Thoracic aorta (tissue), 2 donors: ENCODE measurements around the gene SGCB. TPM values are rescaled to one million over a fixed set of nuclear protein-coding genes. Genes with fewer than 3 reads are reported as not detected.

ENCODE experiments used
- ATAC-seq: fragments of 150-250 bp; one replicate; pipeline ENCODE4 v1.8.0; 2017; ENCODE audit warnings: low read depth; ENCODE audit not compliant: insufficient number of reproducible peaks, low FRiP score
- DNase-seq: peaks from one replicate; pipeline ENCODE4 v3.0.0-alpha.2; 2020; ENCODE audit warnings: low spot score
- H3K27ac ChIP-seq, 2 donors: fragments of 200-600 bp; sonication (generic); 1 replicate in 1 of 2; 2 replicates in 1 of 2; pipeline ENCODE4 v1.5.1; 2016; ENCODE audit warnings: mild to moderate bottlenecking in 2 of 2, moderate library complexity in 2 of 2
- H3K27me3 ChIP-seq: fragments of 200-600 bp; sonication (generic); replicated peaks from 2 replicates; pipeline ENCODE4 v1.6.0; 2016; ENCODE audit warnings: mild to moderate bottlenecking; ENCODE audit not compliant: insufficient read depth
- H3K36me3 ChIP-seq: fragments of 200-600 bp; sonication (generic); one replicate; pipeline ENCODE4 v1.5.1; 2016
- H3K4me1 ChIP-seq, 2 donors: fragments of 200-600 bp; sonication (generic); 1 replicate in 1 of 2; 2 replicates in 1 of 2; pipeline versions ENCODE4 v1.5.1 to v1.6.0; 2016; ENCODE audit warnings: low read depth in 2 of 2, mild to moderate bottlenecking in 1 of 2; ENCODE audit not compliant: control insufficient read depth in 1 of 2
- H3K4me3 ChIP-seq: fragments of 200-600 bp; sonication (generic); 2 replicates; pipeline ENCODE4 v1.5.1; 2016; ENCODE audit warnings: mild to moderate bottlenecking
- H3K9me3 ChIP-seq: fragments of 200-600 bp; sonication (generic); 2 replicates; pipeline ENCODE4 v1.5.1; 2016
- CTCF ChIP-seq: fragments of 200-600 bp; sonication (generic); IDR thresholded peaks from one replicate; pipeline ENCODE4 v1.5.1; 2019; ENCODE audit warnings: antibody characterized with exemption
- total RNA-seq, 2 donors: library from RNA; depleted of rRNA; stranded (reverse); fragments of >200 nt; gene quantifications; one replicate each; pipeline versions ENCODE4 v1.1.0 to v1.2.3, GENCODE V29; 2016

SGCB gene
- total RNA-seq, 2 donors from 2014 or later, result 50.0 to 54.1 TPM

DNA sequence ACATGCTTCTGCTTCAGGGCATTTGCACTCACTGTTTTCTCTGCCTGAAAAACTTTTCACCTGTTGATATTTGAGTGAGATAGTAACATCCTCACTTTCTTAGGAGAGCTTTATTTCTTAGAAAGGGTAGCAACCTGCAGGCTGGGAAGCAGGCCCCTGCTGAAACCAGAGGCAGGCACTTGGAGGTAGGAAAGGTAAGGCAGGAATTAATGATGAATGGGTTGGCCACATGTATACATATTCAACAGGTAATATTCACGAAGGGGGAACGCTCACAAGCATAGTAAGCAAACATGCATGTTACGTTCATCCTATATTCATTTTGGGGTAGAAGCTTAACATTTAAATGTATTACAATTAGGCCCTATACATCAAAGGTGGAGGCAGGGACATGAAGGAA lies 16.2 kb upstream of the SGCB start:
- peaks cover 7 to 13% of the 10 kb centered on the region in 2 donors for H3K4me1 ChIP-seq
- H3K27ac ChIP-seq, result no peak overlapping the region
- no peaks in the 10 kb centered on the region for H3K27me3 ChIP-seq
- ATAC-seq (no peak), DNase-seq (no peak)
- no peak for TF ChIP-seq CTCF
- H3K36me3 ChIP-seq, result no peaks in the 10 kb centered on the region
- H3K4me3 ChIP-seq, result no peak overlapping the region
- H3K9me3 ChIP-seq, result no peaks in the 10 kb centered on the region

DNA sequence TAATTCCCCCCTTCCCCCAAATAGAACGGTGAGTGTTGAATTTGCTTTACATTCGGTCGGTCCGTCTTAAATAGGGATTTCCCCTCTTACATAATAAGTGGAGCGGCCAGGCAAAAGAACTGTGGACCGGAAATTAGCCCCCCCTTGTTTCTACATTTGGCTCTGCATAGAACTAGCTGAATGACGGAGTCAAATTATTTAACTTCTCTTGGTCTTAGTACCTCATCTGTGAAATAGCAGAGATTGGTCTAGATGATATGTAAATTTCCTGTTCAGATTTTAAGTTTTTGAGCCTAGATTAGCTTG lies 14.3 kb upstream of the SGCB start:
- ATAC-seq (peak; percentile 65), DNase-seq (no peak)
- peaks cover 7 to 9% of the 10 kb centered on the region in 2 donors for H3K4me1 ChIP-seq
- peak overlapping the region; percentile 87 for H3K4me3 ChIP-seq
- H3K36me3 ChIP-seq, result no peaks in the 10 kb centered on the region
- no peaks in the 10 kb centered on the region for H3K27me3 ChIP-seq
- peak overlapping the region; percentile 54 to 81 for H3K27ac ChIP-seq
- no peaks in the 10 kb centered on the region for H3K9me3 ChIP-seq
- TF ChIP-seq CTCF, result no peak

- Histone ChIP-seq H3K27ac (peak overlapping the region; percentile 54 to 81), H3K4me3 (peak overlapping the region; percentile 87), H3K27me3 (no peaks in the 10 kb centered on the region), H3K36me3 (no peaks in the 10 kb centered on the region), H3K4me1 (peaks cover 7 to 9% of the 10 kb centered on the region in 2 donors), H3K9me3 (no peaks in the 10 kb centered on the region)
- ATAC-seq, result peak; percentile 75
- DNase-seq, result peak; percentile 19
- no peak for TF ChIP-seq CTCF
Observed at GRCh38 chr4:52051615-52052474, 13.7 kb upstream of the SGCB start.

- peak within 1 kb of the TSS; percentile 87 for H3K4me3 ChIP-seq
- H3K4me1 ChIP-seq, result peaks cover 7 to 9% of the 10 kb centered on the region in 2 donors
- peak within 1 kb of the TSS; percentile 54 to 81 for H3K27ac ChIP-seq
- no peak for TF ChIP-seq CTCF
- DNase-seq (no peak), ATAC-seq (no peak)
- H3K9me3 ChIP-seq, result no peaks in the 10 kb centered on the region
- H3K27me3 ChIP-seq, result no peaks in the 10 kb centered on the region
- no peaks in the 10 kb centered on the region for H3K36me3 ChIP-seq
Observed at GRCh38 chr4:52051213-52051614, 13.1 kb upstream of the SGCB start, which contains the start of gene SPATA18. Gene SPATA18 (plus strand): TSS chr4:52051304. CDS start chr4:52051705, 401 bp downstream.

DNA sequence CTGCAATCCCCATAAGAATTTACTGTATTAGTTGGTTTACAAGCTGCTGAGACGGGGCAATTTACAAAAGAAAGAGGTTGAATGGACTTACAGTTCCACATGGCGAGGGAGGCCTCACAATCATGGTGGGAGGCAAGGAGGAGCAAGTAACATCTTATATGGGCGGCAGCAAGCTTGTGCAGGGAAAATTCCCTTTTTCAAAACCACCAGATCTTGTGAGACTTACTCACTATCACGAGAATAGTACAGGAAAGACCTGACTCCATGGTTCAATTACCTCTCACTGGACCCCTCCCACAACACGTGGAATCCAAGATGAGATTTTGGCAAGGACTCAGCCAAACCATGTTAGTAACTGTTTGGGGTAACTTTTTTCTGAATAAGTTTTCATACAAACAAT lies 11.2 kb upstream of the SGCB start:
- Histone ChIP-seq H3K4me3 (no peak overlapping the region), H3K27me3 (no peaks in the 10 kb centered on the region), H3K27ac (no peak overlapping the region), H3K4me1 (peaks cover 7 to 9% of the 10 kb centered on the region in 2 donors), H3K36me3 (no peaks in the 10 kb centered on the region), H3K9me3 (no peaks in the 10 kb centered on the region)
- TF ChIP-seq CTCF, result no peak
- ATAC-seq (no peak), DNase-seq (no peak)
